GM12891 (cell line): ENCODE data around the gene SMIM3.

Experiments
- DNase-seq: peaks from one replicate; pipeline ENCODE4 v3.0.0; 2011; ENCODE audit warnings: low spot score; ENCODE audit not compliant: insufficient read length
- FAIRE-seq: peaks from 2 replicates; lab custom pipeline; 2011; peaks lifted over from hg19 to GRCh38; lab: Jason Lieb, UNC
- PAX5 ChIP-seq: IDR thresholded peaks from 2 replicates; pipeline ENCODE4 v1.6.1; 2011; ENCODE audit warnings: low read length, moderate library complexity, mild to moderate bottlenecking; ENCODE audit not compliant: insufficient read depth, severe bottlenecking
- POLR2A ChIP-seq: IDR thresholded peaks from 2 replicates; pipeline ENCODE4 v1.6.1; 2011; ENCODE audit warnings: low read depth, low read length, control low read depth
- POLR2AphosphoS5 ChIP-seq: IDR thresholded peaks from 2 replicates; pipeline ENCODE4 v1.6.1; 2011; ENCODE audit warnings: low read depth, low read length, control low read depth
- POU2F2 ChIP-seq: IDR thresholded peaks from 2 replicates; pipeline ENCODE4 v1.6.1; 2011; ENCODE audit warnings: low read depth, mild to moderate bottlenecking, control low read depth, low read length, moderate library complexity
- SPI1 ChIP-seq: IDR thresholded peaks from 2 replicates; pipeline ENCODE4 v1.6.1; 2011; ENCODE audit warnings: low read depth, low read length, control low read depth
- TAF1 ChIP-seq: IDR thresholded peaks from 2 replicates; pipeline ENCODE4 v1.6.1; 2011; ENCODE audit warnings: low read depth, low read length, control low read depth

Gene SMIM3

DNA sequence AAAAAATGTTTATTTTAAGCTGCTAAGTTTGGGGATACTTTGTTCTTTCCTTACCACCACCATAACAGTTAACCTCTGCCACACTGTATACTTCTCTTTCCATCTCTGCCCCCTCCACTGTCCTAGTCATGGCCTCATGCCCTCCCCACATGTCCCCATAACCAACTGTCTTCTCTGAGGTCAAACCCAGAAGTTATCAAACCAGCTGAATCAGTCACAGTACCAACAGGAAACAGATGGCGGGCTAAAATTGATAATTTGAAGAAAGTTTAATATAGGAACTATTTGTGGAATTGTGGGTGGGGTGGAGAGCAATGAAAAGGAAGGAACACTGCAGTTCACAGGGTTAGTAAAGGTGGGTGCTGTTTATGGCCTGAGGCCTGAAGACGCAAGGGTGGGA lies 14.0 kb upstream of the SMIM3 start:
- TF ChIP-seq POLR2AphosphoS5 (no peak), TAF1 (no peak), PAX5 (no peak), SPI1 (no peak), POU2F2 (no peak)
- DNase-seq (no peak), FAIRE-seq (no peak)

DNA sequence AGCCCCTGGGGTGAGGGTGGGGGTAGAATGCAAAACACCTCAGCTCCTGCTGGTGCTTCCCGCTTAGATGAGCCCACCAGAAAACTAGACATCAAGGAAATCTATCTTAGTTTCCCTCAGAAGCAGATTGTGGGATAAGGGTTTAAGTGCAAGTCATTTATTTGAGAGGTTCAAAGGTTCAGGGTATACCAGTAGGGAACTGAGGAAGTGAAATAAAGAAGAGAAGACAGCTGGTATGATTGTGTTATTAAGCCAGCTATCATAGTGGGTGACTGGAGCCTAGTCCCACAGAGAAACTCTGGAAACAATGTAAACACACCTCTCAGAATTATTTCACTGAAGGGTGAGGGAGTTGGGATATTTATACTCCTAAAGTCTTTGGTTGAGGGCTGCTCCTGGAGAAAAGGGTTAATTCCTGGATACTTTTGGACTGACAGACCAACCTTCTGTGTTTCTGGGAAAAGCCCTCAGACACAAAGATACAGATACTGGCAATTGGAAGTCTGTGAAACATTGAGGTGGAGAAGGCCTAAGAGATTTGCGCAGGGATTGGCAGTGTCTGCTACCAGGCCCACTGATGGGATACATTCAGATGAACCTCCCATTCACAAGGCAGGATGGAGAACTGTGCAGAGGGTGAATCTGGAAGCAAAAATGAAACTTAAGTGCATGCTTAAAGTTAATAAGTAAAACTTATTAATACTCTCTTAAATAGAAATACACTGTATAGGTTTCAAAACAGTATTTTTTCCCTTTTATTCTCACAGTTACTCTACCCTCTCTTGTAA lies 13.4 kb upstream of the SMIM3 start:
- no peak for DNase-seq
- TF ChIP-seq POU2F2 (no peak), POLR2AphosphoS5 (no peak), TAF1 (no peak), SPI1 (peak; percentile 42), POLR2A (no peak), PAX5 (no peak)
- no peak for FAIRE-seq

DNA sequence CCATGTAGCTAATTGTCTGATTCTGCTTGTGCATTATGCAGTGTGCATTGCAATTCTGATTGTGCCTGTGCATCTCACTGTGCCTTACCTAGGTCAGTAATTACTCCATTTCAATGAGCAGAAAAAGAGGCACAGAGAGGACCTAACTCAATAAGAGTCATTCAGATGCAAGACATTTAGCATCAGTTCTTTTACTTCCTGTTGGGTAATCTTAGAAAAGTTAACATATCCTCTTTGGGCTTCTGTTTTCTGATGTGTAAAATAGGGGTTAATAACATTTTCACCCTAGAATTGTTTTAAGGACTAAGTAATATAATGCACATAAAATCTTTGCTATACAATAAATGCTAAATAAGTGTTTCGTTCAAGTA lies 12.8 kb upstream of the SMIM3 start:
- FAIRE-seq: no peak
- no peak for DNase-seq
- TF ChIP-seq PAX5 (no peak), POLR2A (no peak), POU2F2 (no peak), TAF1 (no peak), POLR2AphosphoS5 (no peak), SPI1 (no peak)

GRCh38 chr5:150766251-150766650 lies 12.3 kb upstream of the SMIM3 start:
- TF ChIP-seq PAX5 (no peak), POU2F2 (no peak), POLR2A (no peak), TAF1 (no peak), SPI1 (no peak), POLR2AphosphoS5 (no peak)
- no peak for DNase-seq
- FAIRE-seq: no peak

GRCh38 chr5:150771034-150771795 lies 7.3 kb upstream of the SMIM3 start:
- DNase-seq (no peak), FAIRE-seq (no peak)
- TF ChIP-seq POLR2AphosphoS5: no peak
- TF ChIP-seq PAX5: no peak
- no peak for TF ChIP-seq POU2F2
- no peak for TF ChIP-seq SPI1
- no peak for TF ChIP-seq TAF1
- no peak for TF ChIP-seq POLR2A

DNA sequence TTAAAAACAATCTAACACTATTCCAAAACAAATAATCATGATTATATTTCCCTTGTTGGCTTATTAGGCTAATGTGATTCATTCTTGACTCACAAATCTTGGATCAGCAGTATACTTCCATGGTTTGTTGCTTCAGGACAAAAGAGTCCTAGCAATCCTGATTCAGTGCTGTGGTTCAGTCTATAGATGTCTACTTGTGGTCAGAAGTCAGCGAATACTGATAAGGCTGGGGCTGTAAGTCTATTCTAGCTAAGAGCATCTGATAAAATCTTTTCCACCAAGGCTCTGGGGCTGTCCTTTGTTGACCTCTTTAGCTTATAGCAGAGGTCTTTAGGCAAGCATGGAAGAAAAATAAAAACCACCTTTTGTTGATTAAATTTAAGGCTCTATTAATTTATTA lies 4.4 kb upstream of the SMIM3 start:
- TF ChIP-seq TAF1: no peak
- no peak for TF ChIP-seq PAX5
- TF ChIP-seq SPI1: no peak
- TF ChIP-seq POLR2AphosphoS5: no peak
- TF ChIP-seq POU2F2: no peak
- DNase-seq (no peak), FAIRE-seq (no peak)

DNA sequence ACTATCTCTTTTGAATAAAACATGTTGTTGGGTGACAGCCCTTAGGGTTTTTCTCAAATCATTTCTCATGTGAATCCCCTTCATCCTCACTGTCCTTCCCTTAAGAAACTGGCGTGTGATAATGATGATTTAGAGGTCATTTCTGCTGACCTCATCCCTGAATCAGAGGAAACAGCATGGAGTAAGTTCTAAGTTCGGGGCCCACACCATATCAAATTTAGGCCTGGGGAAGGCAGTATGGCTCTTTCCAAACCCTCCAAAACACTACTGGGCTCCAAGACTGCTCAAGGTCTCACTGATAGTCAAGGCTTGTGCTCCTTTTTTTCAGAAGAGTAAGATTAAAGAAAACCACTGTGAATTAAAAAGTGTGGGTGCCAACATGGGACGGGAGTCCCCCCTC lies 872 bp upstream of the SMIM3 start:
- DNase-seq: no peak
- no peak for TF ChIP-seq POU2F2
- FAIRE-seq: no peak

DNA sequence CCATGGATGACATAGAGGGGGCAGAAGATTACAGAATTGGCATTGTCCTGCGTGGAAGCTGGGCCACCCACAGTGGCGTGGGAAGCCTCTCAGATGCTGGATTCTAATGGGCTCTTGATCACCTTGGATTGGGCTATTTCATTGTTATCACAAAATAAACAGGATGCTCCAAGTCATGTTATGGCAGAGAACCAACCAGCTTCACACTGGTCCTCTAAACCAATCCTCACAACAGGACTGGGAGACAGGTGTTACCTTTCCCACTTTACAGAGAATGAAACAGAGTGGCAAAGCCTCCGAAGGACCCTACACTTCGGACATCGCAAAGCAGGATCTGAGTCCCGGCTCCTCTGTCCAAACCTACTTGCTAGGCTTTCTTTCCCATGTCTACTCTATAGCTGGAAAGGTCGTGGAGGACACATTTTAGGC lies 455 bp upstream of the SMIM3 start:
- DNase-seq (no peak), FAIRE-seq (peak; percentile 38)
- TF ChIP-seq SPI1: no peak
- no peak for TF ChIP-seq POU2F2
- no peak for TF ChIP-seq POLR2AphosphoS5
- no peak for TF ChIP-seq PAX5
- TF ChIP-seq POLR2A: no peak
- TF ChIP-seq TAF1: no peak

- TF ChIP-seq POLR2A: no peak
- TF ChIP-seq TAF1: no peak
- TF ChIP-seq POLR2AphosphoS5: no peak
- DNase-seq: no peak
- FAIRE-seq: no peak
Measured at GRCh38 chr5:150779397-150780186, 1.0 kb downstream of the SMIM3 start.
